Loucy (cell line): ENCODE measurements around the gene SRC.

ENCODE experiments used
- H2AFZ ChIP-seq: fragments of 200-600 bp; sonication (generic); 2 replicates; pipeline ENCODE4 v1.6.0; 2016; ENCODE audit warnings: antibody characterized with exemption, mild to moderate bottlenecking, low read length, moderate library complexity
- H3F3A ChIP-seq: fragments of 200-600 bp; 2 replicates; pipeline ENCODE4 v1.6.0; 2016; ENCODE audit warnings: antibody characterized with exemption, low read depth, mild to moderate bottlenecking
- H3K27me3 ChIP-seq: fragments of 200-600 bp; sonication (generic); 2 replicates; pipeline ENCODE4 v1.6.1; 2014; ENCODE audit warnings: low read length, mild to moderate bottlenecking; ENCODE audit not compliant: insufficient read depth, poor library complexity, severe bottlenecking
- H3K36me3 ChIP-seq: fragments of 200-600 bp; sonication (generic); 2 replicates; pipeline ENCODE4 v1.6.1; 2016; ENCODE audit warnings: low read length; ENCODE audit not compliant: insufficient read depth
- H3K4me1 ChIP-seq: fragments of 200-600 bp; sonication (generic); 2 replicates; pipeline ENCODE4 v1.5.1; 2014; ENCODE audit warnings: low read length, mild to moderate bottlenecking; ENCODE audit not compliant: insufficient read depth, poor library complexity, severe bottlenecking
- H3K4me2 ChIP-seq: fragments of 200-600 bp; sonication (generic); 2 replicates; pipeline ENCODE4 v1.6.0; 2014; ENCODE audit warnings: antibody characterized with exemption, low read length, low read depth, mild to moderate bottlenecking; ENCODE audit not compliant: poor library complexity, severe bottlenecking
- H3K4me3 ChIP-seq: fragments of 200-600 bp; sonication (generic); 2 replicates; pipeline ENCODE4 v1.5.1; 2014; ENCODE audit warnings: low read length, mild to moderate bottlenecking, mixed read lengths; ENCODE audit not compliant: poor library complexity, severe bottlenecking
- H3K79me2 ChIP-seq: fragments of 200-600 bp; sonication (generic); 2 replicates; pipeline ENCODE4 v1.6.1; 2014; ENCODE audit warnings: low read length; ENCODE audit not compliant: insufficient read depth
- H3K9ac ChIP-seq: fragments of 200-600 bp; sonication (generic); 2 replicates; pipeline ENCODE4 v1.6.0; 2014; ENCODE audit warnings: mild to moderate bottlenecking, low read depth, low read length, moderate library complexity; ENCODE audit not compliant: poor library complexity, severe bottlenecking
- H3K9me2 ChIP-seq: fragments of 200-600 bp; sonication (generic); replicated peaks from 2 replicates; pipeline ENCODE4 v1.6.1; 2016; ENCODE audit warnings: low read depth, low read length, mixed read lengths
- H3K9me3 ChIP-seq: fragments of 200-600 bp; sonication (generic); 2 replicates; pipeline ENCODE4 v1.6.1; 2014; ENCODE audit warnings: mild to moderate bottlenecking, antibody characterized with exemption, low read length, low read depth; ENCODE audit not compliant: insufficient read depth
- H4K20me1 ChIP-seq: fragments of 200-600 bp; sonication (generic); 2 replicates; pipeline ENCODE4 v1.6.0; 2014; ENCODE audit warnings: antibody characterized with exemption, low read length, mild to moderate bottlenecking; ENCODE audit not compliant: insufficient read depth, poor library complexity, severe bottlenecking
- CTCF ChIP-seq: fragments of 200-600 bp; sonication (generic); conservative IDR thresholded peaks from 2 replicates; pipeline ENCODE4 v1.5.1; 2014; ENCODE audit warnings: mild to moderate bottlenecking, antibody characterized with exemption, low read length
- EZH2phosphoT487 ChIP-seq: fragments of 200-600 bp; IDR thresholded peaks from 2 replicates; pipeline ENCODE4 v1.6.1; 2018; ENCODE audit warnings: antibody characterized with exemption, mild to moderate bottlenecking, moderate library complexity, borderline replicate concordance

The SRC gene

GRCh38 chr20:37360391-37361115 lies 14.6 kb downstream of the SRC start:
- H3K4me1 ChIP-seq, result no peaks in the 10 kb centered on the region
- H3F3A ChIP-seq, result no peaks in the 10 kb centered on the region
- H3K79me2 ChIP-seq, result no peaks in the 10 kb centered on the region
- no peaks in the 10 kb centered on the region for H3K9me2 ChIP-seq
- no peak overlapping the region for H3K4me3 ChIP-seq
- H3K27me3 ChIP-seq, result no peaks in the 10 kb centered on the region
- no peaks in the 10 kb centered on the region for H3K9me3 ChIP-seq
- TF ChIP-seq EZH2phosphoT487, result no peak
- TF ChIP-seq CTCF, result no peak
- no peak overlapping the region for H2AFZ ChIP-seq
- H3K36me3 ChIP-seq, result no peaks in the 10 kb centered on the region
- no peak overlapping the region for H3K4me2 ChIP-seq
- H4K20me1 ChIP-seq, result no peaks in the 10 kb centered on the region
- no peak overlapping the region for H3K9ac ChIP-seq

GRCh38 chr20:37361336-37361735 lies 15.4 kb downstream of the SRC start:
- no peaks in the 10 kb centered on the region for H4K20me1 ChIP-seq
- H3K36me3 ChIP-seq, result no peaks in the 10 kb centered on the region
- H3K4me1 ChIP-seq, result no peaks in the 10 kb centered on the region
- no peaks in the 10 kb centered on the region for H3K9me2 ChIP-seq
- H3K79me2 ChIP-seq, result no peaks in the 10 kb centered on the region
- H3K27me3 ChIP-seq, result no peaks in the 10 kb centered on the region
- H3K4me3 ChIP-seq, result no peak overlapping the region
- no peaks in the 10 kb centered on the region for H3K9me3 ChIP-seq
- no peak for TF ChIP-seq EZH2phosphoT487
- no peak for TF ChIP-seq CTCF
- H3F3A ChIP-seq, result no peaks in the 10 kb centered on the region
- no peak overlapping the region for H3K4me2 ChIP-seq
- H2AFZ ChIP-seq, result no peak overlapping the region
- H3K9ac ChIP-seq, result no peak overlapping the region

GRCh38 chr20:37362231-37362792 lies 16.4 kb downstream of the SRC start:
- no peaks in the 10 kb centered on the region for H4K20me1 ChIP-seq
- H3K79me2 ChIP-seq, result no peaks in the 10 kb centered on the region
- H3K9ac ChIP-seq, result no peak overlapping the region

More at GRCh38 chr20:37362231-37362792, 16.4 kb downstream of the SRC start:
- Histone ChIP-seq H3K9me3 (no peaks in the 10 kb centered on the region), H3K4me1 (no peaks in the 10 kb centered on the region), H3K9me2 (no peaks in the 10 kb centered on the region), H3K4me3 (no peak overlapping the region), H3F3A (no peaks in the 10 kb centered on the region), H3K36me3 (no peaks in the 10 kb centered on the region), H3K4me2 (no peak overlapping the region), H3K27me3 (no peaks in the 10 kb centered on the region), H2AFZ (no peak overlapping the region)
- no peak for TF ChIP-seq CTCF
- TF ChIP-seq EZH2phosphoT487, result no peak
